Raji (cell line): ENCODE measurements around the gene INTS1.

Source experiments
- POLR2A ChIP-seq: IDR thresholded peaks from 2 replicates; pipeline ENCODE4 v1.6.1; 2011; ENCODE audit warnings: low read depth, low read length, control low read depth; ENCODE audit not compliant: insufficient read depth

The INTS1 gene

GRCh38 chr7:1457949-1458682 is 46.1 kb downstream of the INTS1 start:
- no peak for TF ChIP-seq POLR2A

DNA sequence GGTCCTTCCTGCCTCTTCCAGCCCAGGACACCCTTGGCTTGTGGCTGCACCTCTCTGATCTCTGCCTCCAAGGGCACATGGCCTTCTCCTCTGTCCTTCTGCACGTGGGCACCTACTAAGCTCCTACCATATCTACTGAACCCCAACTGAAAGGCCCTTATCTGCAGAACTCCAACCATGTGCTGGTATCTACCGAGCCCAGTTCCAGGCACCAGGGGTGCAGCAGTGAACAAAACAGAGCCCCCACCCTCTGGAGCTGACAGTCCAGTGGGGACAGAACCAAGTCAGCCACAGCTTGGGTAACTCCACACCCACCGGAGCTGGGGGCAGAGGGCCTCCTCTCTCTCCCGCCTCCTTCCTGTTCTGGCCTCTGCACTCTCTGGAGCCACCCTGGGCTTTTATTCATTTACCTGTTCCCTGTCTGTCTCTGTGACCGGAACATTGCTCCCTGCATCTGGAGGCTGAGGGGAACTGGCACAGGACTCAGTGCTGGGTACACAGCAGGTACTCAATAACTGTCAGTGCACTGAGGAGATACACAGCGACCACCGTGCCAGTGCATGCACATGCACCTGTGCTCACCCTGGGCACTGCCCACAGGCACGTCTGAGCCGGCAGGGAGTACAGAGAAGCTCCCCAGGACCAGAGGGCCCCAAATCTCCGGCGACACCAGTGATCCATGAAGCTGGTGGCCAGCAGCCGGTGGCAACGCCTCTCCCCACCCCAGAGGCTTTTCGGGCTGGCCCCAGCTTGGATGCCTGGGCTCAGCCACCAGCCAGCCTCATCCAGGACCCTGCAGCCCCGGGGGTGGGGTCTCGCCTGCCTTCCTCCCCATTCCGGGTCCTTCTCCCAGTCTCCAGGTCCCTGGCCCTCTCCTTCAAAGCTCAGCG is 46.9 kb downstream of the INTS1 start:
- TF ChIP-seq POLR2A = no peak

DNA sequence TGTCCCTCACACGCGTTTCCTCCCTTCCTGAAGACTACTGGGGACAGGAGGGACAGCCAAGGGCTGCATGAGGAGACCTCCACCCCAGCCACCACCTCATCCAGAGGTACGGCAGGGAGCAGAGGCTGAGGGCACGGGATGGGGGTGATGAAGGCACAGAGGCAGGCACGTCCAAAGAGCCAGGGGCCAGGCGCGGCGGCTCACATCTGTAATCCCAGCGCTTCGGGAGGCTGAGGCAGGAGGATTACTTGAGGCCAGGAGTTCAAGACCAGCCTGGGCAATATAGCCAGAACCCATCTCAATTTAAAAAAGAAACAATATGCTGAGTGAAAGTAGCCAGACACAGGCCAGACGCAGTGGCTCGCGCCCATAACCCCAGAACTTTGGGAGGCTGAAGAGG is 48.2 kb downstream of the INTS1 start:
- TF ChIP-seq POLR2A = no peak

GRCh38 chr7:1455241-1455939 is 48.8 kb downstream of the INTS1 start:
- no peak for TF ChIP-seq POLR2A

- no peak for TF ChIP-seq POLR2A
Measured at GRCh38 chr7:1454542-1454941, 49.6 kb downstream of the INTS1 start.

GRCh38 chr7:1452205-1452604 is 52.0 kb downstream of the INTS1 start:
- no peak for TF ChIP-seq POLR2A

GRCh38 chr7:1450987-1451386 is 53.2 kb downstream of the INTS1 start:
- TF ChIP-seq POLR2A = no peak

DNA sequence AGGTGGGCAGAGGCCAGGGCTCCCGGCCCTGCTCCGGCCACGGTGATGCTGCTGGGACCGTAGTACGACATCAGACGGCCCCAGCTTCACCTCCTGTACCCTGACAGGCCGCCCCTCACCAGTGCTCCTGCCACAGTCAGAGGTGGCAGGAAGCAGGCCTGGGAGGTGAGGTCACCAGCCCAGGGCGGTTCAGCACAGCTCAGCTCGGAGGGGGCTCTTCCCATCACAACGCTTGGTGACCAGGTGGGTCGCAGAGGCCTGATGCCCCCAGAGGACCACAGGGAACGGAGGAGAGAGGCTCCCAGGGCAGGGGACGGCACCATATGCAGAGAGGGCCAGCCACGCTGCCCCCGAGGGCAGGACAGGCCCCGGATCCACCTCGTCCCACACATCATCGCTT is 53.8 kb downstream of the INTS1 start:
- TF ChIP-seq POLR2A = no peak

GRCh38 chr7:1449951-1450350 is 54.2 kb downstream of the INTS1 start:
- no peak for TF ChIP-seq POLR2A

- TF ChIP-seq POLR2A = no peak
Measured at GRCh38 chr7:1449501-1449900, 54.7 kb downstream of the INTS1 start.

DNA sequence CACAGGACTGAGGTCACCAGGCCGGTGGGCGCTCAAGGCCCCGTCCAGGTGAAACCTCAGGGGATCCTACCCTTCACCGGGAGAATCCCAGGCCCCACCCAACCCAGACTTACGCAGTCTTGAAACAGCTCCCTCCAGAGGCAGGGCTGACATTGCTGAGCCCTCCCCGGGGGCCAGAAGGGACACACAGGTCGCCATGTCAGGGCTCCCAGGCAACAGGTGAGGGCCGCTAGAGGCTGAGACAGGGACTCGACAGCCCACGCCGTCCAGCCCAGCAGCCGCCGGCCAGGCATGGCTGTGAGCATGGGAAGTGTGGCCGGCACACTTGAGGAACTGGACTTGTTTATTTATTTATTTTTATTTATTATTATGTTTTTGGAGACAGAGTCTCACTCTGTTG is 55.2 kb downstream of the INTS1 start:
- no peak for TF ChIP-seq POLR2A

DNA sequence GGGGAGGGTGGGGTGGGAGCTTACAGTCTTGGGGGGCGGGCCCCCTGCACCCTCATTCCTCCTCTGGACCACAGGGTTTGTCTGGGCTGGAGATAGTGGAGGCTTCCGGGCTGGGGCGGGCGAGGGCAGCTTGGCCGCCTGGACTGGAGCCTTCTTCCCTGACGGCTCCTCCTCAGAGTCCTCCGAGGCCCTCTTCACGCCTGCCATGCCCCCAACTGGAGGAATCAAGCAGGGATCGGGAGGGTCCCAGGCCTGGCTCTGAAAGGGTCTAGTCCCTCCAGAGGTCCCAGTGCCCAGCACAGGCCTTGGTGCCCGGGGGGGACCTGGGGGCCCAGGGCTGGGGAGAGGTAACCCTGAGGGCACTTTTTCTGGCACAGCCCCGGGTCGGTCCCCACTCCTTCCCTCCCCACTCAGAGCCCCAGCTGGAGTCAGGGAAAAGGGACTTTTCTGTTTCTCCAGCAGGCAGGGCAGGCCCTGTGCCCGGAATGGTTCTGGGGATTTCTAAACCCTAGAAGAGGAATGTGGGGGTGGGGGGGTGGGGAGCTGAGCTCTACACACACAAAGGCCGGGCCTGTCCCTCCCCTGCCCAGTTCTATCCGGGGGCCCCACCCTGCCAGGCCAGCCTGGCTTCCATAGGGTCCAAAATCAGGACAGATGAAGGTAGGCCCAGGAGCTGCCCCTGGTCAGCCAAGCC is 56.5 kb downstream of the INTS1 start:
- no peak for TF ChIP-seq POLR2A

- TF ChIP-seq POLR2A = no peak
Measured at GRCh38 chr7:1447112-1447511, 57.1 kb downstream of the INTS1 start.

DNA sequence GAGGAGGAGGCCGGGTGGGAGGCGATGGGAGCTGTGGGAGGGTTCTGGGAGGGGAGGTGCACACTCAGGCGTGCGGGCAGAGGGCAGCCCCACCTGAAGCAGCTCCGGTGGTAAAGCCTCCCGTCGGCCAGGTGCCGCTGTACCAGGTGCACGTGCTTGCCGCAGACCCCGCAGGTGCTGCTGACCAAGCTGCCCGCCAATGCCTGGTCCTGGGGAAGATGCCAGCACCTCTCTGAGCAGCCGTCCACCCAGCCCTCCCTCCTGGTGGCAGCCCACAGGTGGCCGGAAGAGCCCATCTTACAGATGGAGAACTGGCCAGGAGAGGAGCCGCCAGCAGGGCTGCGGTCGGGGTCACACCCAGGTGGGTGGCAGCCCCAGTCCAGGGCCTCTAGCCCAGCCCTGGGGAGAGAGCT is 57.6 kb downstream of the INTS1 start:
- TF ChIP-seq POLR2A = no peak

GRCh38 chr7:1445341-1445740 is 58.8 kb downstream of the INTS1 start:
- no peak for TF ChIP-seq POLR2A

GRCh38 chr7:1444925-1445322 is 59.3 kb downstream of the INTS1 start:
- no peak for TF ChIP-seq POLR2A
